ENCODE measurements around the gene AMER3.

GRCh38 chr2:130766711-130767407, 11.5 kb downstream of the AMER3 start:
- no peak for TF ChIP-seq ZNF274 (IDR thresholded peaks at IDR 0.05; ENCODE audit: low read depth, low read length)
- no peak for TF ChIP-seq YY1 (IDR thresholded peaks at IDR 0.05; ENCODE audit: insufficient read depth, insufficient read length)
- no peak for TF ChIP-seq SUZ12 (IDR thresholded peaks at IDR 0.05; ENCODE audit: extremely low read depth, insufficient read depth, insufficient read length)

Measured in NT2/D1 (cell line).